ENCODE measurements around the gene SKA3. TPM values are rescaled to one million over a fixed set of nuclear protein-coding genes. Genes with fewer than 3 reads are reported as not detected.

Gene SKA3
- polyA plus RNA-seq, 1 donor (not counting 4 experiments of a cell fraction or from before 2014, with no cell fraction given): 13.4 TPM

DNA sequence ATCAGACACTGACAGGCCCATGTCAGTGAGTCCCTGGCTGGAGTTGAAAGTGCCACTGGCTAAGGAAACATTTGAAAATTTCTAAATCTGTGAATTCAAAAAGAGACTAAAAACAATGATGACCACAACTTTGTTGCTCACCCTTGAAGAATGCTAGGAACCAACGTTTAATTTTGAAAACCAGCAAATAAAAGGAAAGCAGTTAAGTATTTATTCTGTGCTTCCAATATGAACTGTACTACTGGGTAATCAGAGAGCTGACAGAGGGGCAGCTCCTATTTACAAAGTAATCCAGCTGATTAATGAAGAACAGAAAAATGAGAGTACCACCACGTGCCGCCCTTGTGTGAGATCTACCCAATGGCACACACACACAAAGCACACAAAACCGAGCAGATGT is 70.3 kb downstream of the SKA3 start:
- no peak overlapping the region for H3K4me3 ChIP-seq (ENCODE audit: control insufficient read depth in 2 of 3, extremely low read depth in 1 of 3, insufficient read depth in 2 of 3, low read depth in 1 of 3, low read length in 3 of 3)
- no peaks in the 10 kb centered on the region for H3K27me3 ChIP-seq (ENCODE audit: control insufficient read depth, extremely low read depth, insufficient read depth, low read length)
- H3K9me1 ChIP-seq (ENCODE audit: control insufficient read depth, extremely low read depth, insufficient read depth, low read length): no peaks in the 10 kb centered on the region
- dilution Hi-C loops (cut with MboI; ENCODE audit: extremely low pct_ligation_motif_present, low sequenced_read_pairs): no loop called here
- H3K9ac ChIP-seq (ENCODE audit: control insufficient read depth, extremely low read depth, insufficient read depth, low read length): no peak overlapping the region
- no peaks in the 10 kb centered on the region for H3K36me3 ChIP-seq (ENCODE audit: control insufficient read depth in 2 of 2, extremely low read depth in 1 of 2, insufficient read depth in 2 of 2, low read length in 2 of 2)
- TF ChIP-seq EZH2 (IDR thresholded peaks at IDR 0.05; ENCODE audit: low read length): no peak
- TF ChIP-seq, protein P1, sequence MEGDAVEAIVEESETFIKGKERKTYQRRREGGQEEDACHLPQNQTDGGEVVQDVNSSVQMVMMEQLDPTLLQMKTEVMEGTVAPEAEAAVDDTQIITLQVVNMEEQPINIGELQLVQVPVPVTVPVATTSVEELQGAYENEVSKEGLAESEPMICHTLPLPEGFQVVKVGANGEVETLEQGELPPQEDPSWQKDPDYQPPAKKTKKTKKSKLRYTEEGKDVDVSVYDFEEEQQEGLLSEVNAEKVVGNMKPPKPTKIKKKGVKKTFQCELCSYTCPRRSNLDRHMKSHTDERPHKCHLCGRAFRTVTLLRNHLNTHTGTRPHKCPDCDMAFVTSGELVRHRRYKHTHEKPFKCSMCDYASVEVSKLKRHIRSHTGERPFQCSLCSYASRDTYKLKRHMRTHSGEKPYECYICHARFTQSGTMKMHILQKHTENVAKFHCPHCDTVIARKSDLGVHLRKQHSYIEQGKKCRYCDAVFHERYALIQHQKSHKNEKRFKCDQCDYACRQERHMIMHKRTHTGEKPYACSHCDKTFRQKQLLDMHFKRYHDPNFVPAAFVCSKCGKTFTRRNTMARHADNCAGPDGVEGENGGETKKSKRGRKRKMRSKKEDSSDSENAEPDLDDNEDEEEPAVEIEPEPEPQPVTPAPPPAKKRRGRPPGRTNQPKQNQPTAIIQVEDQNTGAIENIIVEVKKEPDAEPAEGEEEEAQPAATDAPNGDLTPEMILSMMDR (optimal IDR thresholded peaks at IDR 0.05 in 1 of 3, IDR thresholded peaks at IDR 0.05 in 1 of 3, conservative IDR thresholded peaks at IDR 0.05 in 1 of 3; ENCODE audit: extremely low read depth in 1 of 3, insufficient read depth in 2 of 3, low read length in 3 of 3): no peak
- H3K4me1 ChIP-seq (ENCODE audit: control insufficient read depth, extremely low read depth, insufficient read depth, low read length): no peaks in the 10 kb centered on the region
- H3K79me2 ChIP-seq (ENCODE audit: control insufficient read depth, insufficient read depth, low read length): no peaks in the 10 kb centered on the region
- no peak for DNase-seq (ENCODE audit: low read depth, low spot score)
- H4K20me1 ChIP-seq (ENCODE audit: control insufficient read depth, extremely low read depth, insufficient read depth, low read length): no peaks in the 10 kb centered on the region
- H3K9me3 ChIP-seq (ENCODE audit: control insufficient read depth, low read depth, low read length): no peaks in the 10 kb centered on the region
- H2AFZ ChIP-seq (ENCODE audit: control insufficient read depth, low read length): no peak overlapping the region
- FAIRE-seq: no peak
- no peak overlapping the region for H3K4me2 ChIP-seq (ENCODE audit: control insufficient read depth, extremely low read depth, insufficient read depth, low read depth, low read length)
- H3K27ac ChIP-seq (ENCODE audit: control insufficient read depth, insufficient read depth, low read length): no peak overlapping the region

DNA sequence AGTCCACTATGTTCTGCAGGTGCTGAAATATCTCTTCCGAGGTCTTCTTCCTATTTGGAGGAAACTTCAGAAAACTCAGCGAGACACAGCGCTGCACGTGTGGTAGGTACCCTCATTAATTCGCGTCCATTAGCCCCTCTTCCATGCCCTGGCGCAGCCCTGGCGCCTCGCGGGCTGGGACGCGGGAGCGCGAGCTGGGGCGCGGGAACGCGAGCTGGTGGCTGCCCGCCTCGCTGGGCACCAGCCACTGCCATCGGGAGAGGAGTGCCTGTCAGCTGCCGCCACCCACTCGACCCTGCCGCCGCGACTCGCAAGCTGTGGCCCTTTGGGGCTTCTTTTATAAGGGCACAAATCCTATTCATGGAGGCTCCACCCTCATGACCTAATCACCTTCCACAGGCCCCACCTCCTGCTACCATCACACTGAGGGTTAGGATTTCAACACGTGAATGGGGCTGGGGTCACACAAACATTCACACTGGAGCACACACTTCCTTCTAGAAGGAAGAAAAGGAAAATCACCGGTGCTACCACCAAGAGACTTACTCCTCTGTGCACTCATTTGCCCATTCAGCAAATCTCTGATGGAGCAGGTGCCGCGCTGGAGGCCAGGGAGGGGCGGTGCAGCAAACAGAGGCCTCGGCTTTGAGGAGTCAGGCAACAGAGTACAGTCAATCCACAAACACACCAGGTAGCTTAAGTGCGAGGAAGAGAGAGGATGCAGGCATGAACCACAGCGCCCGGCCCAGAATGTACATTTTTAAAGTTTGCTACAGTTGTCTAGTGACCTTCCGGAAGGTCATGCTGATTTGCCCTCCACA is 71.9 kb downstream of the SKA3 start:
- dilution Hi-C loops (cut with MboI; ENCODE audit: extremely low pct_ligation_motif_present, low sequenced_read_pairs): no loop called here
- DNase-seq (ENCODE audit: low read depth, low spot score): no peak
- no peak for FAIRE-seq
- no peak overlapping the region for H3K27ac ChIP-seq (ENCODE audit: control insufficient read depth, insufficient read depth, low read length)
- H2AFZ ChIP-seq (ENCODE audit: control insufficient read depth, low read length): no peak overlapping the region
- no peaks in the 10 kb centered on the region for H3K9me1 ChIP-seq (ENCODE audit: control insufficient read depth, extremely low read depth, insufficient read depth, low read length)
- H3K9ac ChIP-seq (ENCODE audit: control insufficient read depth, extremely low read depth, insufficient read depth, low read length): no peak overlapping the region
- no peak for TF ChIP-seq EZH2 (IDR thresholded peaks at IDR 0.05; ENCODE audit: low read length)
- TF ChIP-seq, protein P1 (optimal IDR thresholded peaks at IDR 0.05 in 1 of 3, IDR thresholded peaks at IDR 0.05 in 1 of 3, conservative IDR thresholded peaks at IDR 0.05 in 1 of 3; ENCODE audit: extremely low read depth in 1 of 3, insufficient read depth in 2 of 3, low read length in 3 of 3): no peak
- no peaks in the 10 kb centered on the region for H4K20me1 ChIP-seq (ENCODE audit: control insufficient read depth, extremely low read depth, insufficient read depth, low read length)
- no peak overlapping the region for H3K4me3 ChIP-seq (ENCODE audit: control insufficient read depth in 2 of 3, extremely low read depth in 1 of 3, insufficient read depth in 2 of 3, low read depth in 1 of 3, low read length in 3 of 3)
- no peaks in the 10 kb centered on the region for H3K27me3 ChIP-seq (ENCODE audit: control insufficient read depth, extremely low read depth, insufficient read depth, low read length)
- no peaks in the 10 kb centered on the region for H3K4me1 ChIP-seq (ENCODE audit: control insufficient read depth, extremely low read depth, insufficient read depth, low read length)
- no peaks in the 10 kb centered on the region for H3K36me3 ChIP-seq (ENCODE audit: control insufficient read depth in 2 of 2, extremely low read depth in 1 of 2, insufficient read depth in 2 of 2, low read length in 2 of 2)
- H3K4me2 ChIP-seq (ENCODE audit: control insufficient read depth, extremely low read depth, insufficient read depth, low read depth, low read length): no peak overlapping the region
- no peaks in the 10 kb centered on the region for H3K79me2 ChIP-seq (ENCODE audit: control insufficient read depth, insufficient read depth, low read length)
- H3K9me3 ChIP-seq (ENCODE audit: control insufficient read depth, low read depth, low read length): no peaks in the 10 kb centered on the region

Small RNAs within 50 kb of the gene (small RNA-seq; reads per million reads assigned to genes)
- 0 reads per million in 3 experiments for gene AL158032.1 (ENCODE audit: insufficient read length in 3 of 3, low read depth in 3 of 3, low replicate concordance in 1 of 3)
- 0 to 0.07 (median 0) reads per million in 3 experiments for gene RF00086 (ENCODE audit: insufficient read length in 3 of 3, low read depth in 3 of 3, low replicate concordance in 1 of 3)
- gene RF02116 (ENCODE audit: insufficient read length in 3 of 3, low read depth in 3 of 3, low replicate concordance in 1 of 3): 0 reads per million in 3 experiments

Other genes starting within 250 kb of the SKA3 start
- 5.3 to 9.2 TPM (median 6.7 TPM) in 3 replicates for gene LATS2, start 115.0 kb downstream of the SKA3 start, polyA plus RNA-seq
- gene SAP18, start 36.4 kb downstream of the SKA3 start, polyA plus RNA-seq: 71.5 to 144 TPM (median 72.2 TPM) in 3 replicates
- gene MRPL57, start 106 bp upstream of the SKA3 start, polyA plus RNA-seq: 10.4 to 19.9 TPM (median 18.3 TPM) in 3 replicates